ENCODE measurements around the gene SMC1A.
"Not testable (repeated sequence)": the region's sequence is repeated elsewhere in the genome, so short reads cannot be mapped to it uniquely, and the experiment has no call there.

The SMC1A gene

DNA sequence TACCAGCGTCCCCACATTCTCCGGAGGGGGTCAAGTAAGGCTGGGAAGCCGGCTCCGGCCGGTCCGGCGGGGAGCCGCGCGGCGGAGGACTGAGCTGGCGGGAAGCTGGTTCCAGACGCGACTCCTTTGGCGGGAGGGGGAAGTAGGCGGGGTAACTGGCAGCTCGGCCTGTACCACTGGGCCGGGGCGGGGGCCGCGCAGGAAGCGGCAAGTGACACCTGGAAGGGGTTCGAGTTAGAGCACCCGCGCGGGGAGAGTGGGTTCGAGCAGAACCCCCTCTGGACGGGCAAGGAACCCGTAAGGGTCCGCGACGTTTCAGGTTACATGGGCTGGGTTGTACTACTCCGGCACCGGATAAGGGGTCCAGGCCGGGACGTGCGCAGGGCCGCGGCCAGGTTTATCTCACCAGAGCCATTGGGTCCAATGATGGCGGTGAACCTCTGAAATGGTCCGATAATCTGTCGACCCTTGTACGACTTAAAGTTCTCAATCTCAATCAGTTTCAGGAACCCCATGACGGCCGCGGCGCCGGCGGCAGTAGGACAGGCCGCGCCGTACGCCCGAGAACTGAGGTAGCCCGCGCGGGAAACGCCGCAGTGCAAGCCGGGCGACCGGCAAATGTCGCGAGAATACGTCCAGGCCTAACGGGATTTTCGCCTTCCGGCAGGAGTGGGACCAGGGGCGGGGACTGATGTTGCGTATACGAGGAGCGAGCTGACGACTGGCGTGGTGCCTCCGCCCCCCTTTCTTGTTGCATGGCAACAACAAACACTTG, at the start of gene SMC1A:
Gene SMC1A, minus strand, starts transcription at position 569 of the 775 bp plus-strand sequence. Its CDS starts 54 bp downstream, at position 515.
- Mint-ChIP-seq H3K36me3 (ENCODE audit: low read depth) (peaks cover 25% of the 10 kb centered on the region), H3K4me1 (ENCODE audit: low read depth) (peaks cover 28% of the 10 kb centered on the region), H3K9me3 (no peaks in the 10 kb centered on the region), H3K27me3 (no peaks in the 10 kb centered on the region), H3K4me3 (peak within 1 kb of the TSS; percentile 93), H3K27ac (peak within 1 kb of the TSS; percentile 93)

DNA sequence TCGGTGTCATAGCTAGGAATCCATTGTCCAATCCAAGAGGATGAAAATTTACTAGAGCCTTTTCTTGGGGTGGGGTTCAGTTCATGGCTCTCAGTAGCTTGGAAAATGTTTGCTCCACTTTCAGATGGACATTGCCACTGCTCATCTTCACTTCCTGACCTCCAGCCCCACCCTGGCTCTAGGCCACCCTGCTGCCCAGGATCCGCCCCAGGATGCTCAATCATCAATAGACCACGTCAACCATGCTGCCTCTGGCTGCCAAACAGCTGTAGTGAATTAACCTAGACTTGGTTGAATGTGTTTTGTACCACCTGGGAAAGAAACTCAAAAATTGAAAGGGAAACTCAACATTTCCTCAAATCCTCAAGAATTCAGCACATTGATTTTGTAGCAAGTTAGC, 48.9 kb upstream of the SMC1A start:
- Mint-ChIP-seq H3K4me3 (no peak overlapping the region), H3K4me1 (ENCODE audit: low read depth) (no peaks in the 10 kb centered on the region), H3K36me3 (ENCODE audit: low read depth) (no peaks in the 10 kb centered on the region), H3K27ac (no peak overlapping the region), H3K27me3 (peaks cover 11% of the 10 kb centered on the region), H3K9me3 (no peaks in the 10 kb centered on the region)

DNA sequence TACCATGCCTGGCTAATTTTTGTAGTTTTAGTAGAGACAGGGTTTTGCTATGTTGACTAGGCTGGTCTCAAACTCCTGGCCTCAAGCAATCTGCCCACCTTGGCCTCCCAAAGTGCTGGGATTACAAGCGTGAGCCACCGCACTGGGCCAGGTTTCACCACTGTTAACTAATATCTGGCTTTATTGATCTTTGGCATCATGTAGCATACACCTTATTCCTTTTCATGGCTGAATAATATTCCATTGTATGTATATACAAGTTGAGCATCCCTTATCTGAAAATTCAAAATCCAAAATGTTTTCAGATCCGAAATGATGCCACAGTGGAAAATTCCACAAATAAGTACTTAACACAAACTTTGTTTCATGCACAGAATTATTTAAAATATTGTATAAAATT, 46.2 kb upstream of the SMC1A start:
- not testable (repeated sequence) for H3K27ac Mint-ChIP-seq; H3K36me3 Mint-ChIP-seq (ENCODE audit: low read depth); H3K4me3 Mint-ChIP-seq; H3K4me1 Mint-ChIP-seq (ENCODE audit: low read depth); H3K9me3 Mint-ChIP-seq
- peaks cover 11% of the 10 kb centered on the region for H3K27me3 Mint-ChIP-seq

DNA sequence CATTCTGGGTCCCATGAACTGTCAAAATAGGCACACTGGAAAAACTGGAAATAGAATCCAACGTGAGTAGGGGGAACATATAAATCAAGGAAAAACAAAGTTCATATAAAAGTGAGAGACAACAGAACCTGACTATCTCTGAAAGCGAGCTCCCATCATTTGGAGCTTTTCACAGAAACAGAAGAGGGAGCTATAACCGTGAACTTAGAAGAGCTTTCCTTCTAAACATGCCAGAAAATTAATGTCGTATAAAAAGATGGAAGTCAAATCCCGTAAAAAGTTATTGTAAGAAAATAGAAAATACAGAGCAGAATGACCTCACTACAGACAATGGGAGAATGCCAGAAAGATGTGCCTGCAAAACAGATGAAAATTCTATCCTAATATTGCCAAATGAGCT, 35.6 kb upstream of the SMC1A start:
- H3K4me1 Mint-ChIP-seq (ENCODE audit: low read depth) = no peaks in the 10 kb centered on the region
- no peak overlapping the region for H3K27ac Mint-ChIP-seq
- H3K27me3 Mint-ChIP-seq = peaks cover 12% of the 10 kb centered on the region
- H3K4me3 Mint-ChIP-seq = no peak overlapping the region
- H3K36me3 Mint-ChIP-seq (ENCODE audit: low read depth) = no peaks in the 10 kb centered on the region
- H3K9me3 Mint-ChIP-seq = no peaks in the 10 kb centered on the region

DNA sequence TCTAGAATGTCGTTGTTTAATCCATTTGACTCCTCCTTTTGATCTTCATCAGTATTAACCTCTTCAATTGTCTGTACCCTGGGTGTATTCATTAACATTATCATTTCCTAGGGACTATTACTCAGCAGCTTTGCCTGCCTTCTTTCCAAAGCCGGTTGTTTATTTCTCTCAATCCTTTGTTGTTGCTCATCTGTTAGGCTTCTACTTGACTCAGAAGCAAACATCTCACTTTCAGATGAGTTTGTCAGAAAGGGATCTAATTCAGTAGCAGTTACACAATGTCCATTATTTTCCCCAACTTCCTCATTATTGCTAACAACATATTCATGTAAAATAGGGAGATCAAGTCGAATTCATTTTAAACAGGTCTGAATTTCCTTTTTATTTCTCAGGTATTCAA, 33.8 kb upstream of the SMC1A start:
- H3K27ac Mint-ChIP-seq = no peak overlapping the region
- no peaks in the 10 kb centered on the region for H3K4me1 Mint-ChIP-seq (ENCODE audit: low read depth)
- no peak overlapping the region for H3K4me3 Mint-ChIP-seq
- H3K9me3 Mint-ChIP-seq = no peaks in the 10 kb centered on the region
- H3K27me3 Mint-ChIP-seq = peaks cover 12% of the 10 kb centered on the region
- H3K36me3 Mint-ChIP-seq (ENCODE audit: low read depth) = no peaks in the 10 kb centered on the region

DNA sequence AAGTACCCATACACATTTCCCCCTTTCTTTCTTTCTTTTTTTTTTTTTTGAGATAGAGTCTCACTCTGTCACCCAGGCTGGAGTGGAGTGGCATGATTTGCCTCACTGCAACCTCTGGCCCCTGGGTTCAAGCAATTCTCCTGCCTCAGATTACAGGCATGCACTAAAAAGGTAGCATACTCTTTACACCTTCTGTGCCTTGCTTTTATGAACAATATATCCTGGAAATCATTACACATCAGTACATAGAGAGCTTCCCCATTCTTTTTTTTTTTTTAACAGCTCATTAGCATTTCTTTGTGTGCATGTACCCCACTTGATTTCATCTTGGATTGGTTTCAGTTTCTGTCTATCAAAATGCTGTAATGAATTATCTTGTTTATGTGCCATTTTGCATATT, 30.4 kb upstream of the SMC1A start:
- Mint-ChIP-seq H3K4me3 (no peak overlapping the region), H3K27me3 (peaks cover 12% of the 10 kb centered on the region), H3K9me3 (no peaks in the 10 kb centered on the region), H3K4me1 (ENCODE audit: low read depth) (no peaks in the 10 kb centered on the region), H3K27ac (no peak overlapping the region), H3K36me3 (ENCODE audit: low read depth) (no peaks in the 10 kb centered on the region)

DNA sequence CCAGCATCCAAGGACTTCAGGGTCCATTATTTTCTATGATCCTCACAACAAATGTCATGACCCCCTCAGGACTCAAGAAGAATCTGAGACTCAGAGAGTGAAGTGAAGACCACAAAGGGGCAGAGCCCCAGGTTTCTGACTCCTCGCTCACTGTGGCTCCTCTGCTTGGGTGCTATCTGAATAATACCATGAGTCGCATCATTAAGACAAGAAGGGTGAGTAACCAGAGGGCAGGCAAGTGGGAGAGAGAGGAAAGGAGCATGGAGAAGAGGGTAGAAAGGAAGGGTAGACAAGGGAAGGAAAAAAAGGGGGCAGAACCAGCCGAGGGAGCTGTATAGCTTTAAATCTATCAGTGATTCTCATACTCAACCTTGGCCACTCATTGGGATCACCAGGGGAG, 27.2 kb upstream of the SMC1A start:
- Mint-ChIP-seq H3K4me3 (no peak overlapping the region), H3K9me3 (no peaks in the 10 kb centered on the region), H3K27me3 (no peaks in the 10 kb centered on the region), H3K27ac (no peak overlapping the region), H3K36me3 (ENCODE audit: low read depth) (no peaks in the 10 kb centered on the region), H3K4me1 (ENCODE audit: low read depth) (no peaks in the 10 kb centered on the region)

DNA sequence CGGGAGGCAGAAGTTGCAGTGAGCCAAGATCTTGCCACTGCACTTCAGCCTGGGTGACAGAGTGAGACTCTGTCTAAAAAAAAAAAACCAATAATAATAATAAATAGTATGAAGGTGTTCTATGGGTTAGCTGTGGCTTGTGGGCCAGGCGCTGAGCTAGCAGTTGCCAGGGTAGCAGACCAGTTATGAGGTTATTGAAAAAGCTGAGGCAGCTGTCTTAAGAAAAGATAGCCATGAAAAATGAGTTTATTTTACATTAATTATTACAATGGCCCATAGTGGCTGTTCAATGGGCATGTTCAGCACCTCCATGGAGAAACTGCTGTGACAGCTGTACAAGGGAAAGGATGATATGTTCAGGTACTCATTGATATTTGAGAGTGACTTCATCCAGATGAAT, 25.0 kb upstream of the SMC1A start:
- no peaks in the 10 kb centered on the region for H3K9me3 Mint-ChIP-seq
- no peak overlapping the region for H3K4me3 Mint-ChIP-seq
- H3K27ac Mint-ChIP-seq = no peak overlapping the region
- no peaks in the 10 kb centered on the region for H3K4me1 Mint-ChIP-seq (ENCODE audit: low read depth)
- H3K27me3 Mint-ChIP-seq = no peaks in the 10 kb centered on the region
- H3K36me3 Mint-ChIP-seq (ENCODE audit: low read depth) = no peaks in the 10 kb centered on the region

DNA sequence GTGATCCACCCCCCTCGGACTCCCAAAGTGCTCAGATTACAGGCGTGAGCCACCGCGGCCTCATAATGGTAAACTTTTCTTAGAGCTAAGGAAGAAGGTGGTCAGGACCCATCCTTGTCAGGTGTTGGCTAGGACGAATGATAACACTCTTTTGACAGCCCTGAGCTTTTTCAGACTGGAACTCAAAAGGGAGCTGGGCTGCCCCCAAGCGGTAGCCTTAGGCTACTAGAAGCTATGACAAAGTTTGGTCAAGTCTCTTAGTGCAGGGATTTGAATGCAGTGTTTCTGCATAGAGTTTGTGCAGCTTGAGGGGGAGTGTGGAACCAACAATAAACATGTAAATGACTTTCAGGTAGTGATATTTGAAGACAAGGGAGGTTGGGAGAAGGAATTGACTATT, 23.5 kb upstream of the SMC1A start:
- H3K27ac Mint-ChIP-seq = no peak overlapping the region
- no peaks in the 10 kb centered on the region for H3K27me3 Mint-ChIP-seq
- no peaks in the 10 kb centered on the region for H3K9me3 Mint-ChIP-seq
- H3K4me3 Mint-ChIP-seq = no peak overlapping the region
- peaks cover 6% of the 10 kb centered on the region for H3K4me1 Mint-ChIP-seq (ENCODE audit: low read depth)
- no peaks in the 10 kb centered on the region for H3K36me3 Mint-ChIP-seq (ENCODE audit: low read depth)

DNA sequence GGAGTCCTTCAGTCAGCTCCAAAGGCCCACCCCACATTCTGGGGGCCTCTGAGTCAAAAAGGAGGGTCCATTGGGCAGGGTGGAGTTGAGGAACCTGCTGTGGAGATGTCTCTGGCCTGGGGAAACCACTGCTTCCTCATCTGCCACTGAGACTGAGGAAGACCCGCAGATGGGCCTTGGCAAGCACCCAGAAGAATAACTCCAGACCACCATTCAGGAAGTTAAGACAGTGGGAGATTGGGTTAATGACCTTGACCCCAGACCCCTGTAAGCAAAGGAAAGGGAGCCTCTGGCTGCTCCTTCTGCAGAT, 19.8 kb upstream of the SMC1A start:
- Mint-ChIP-seq H3K36me3 (ENCODE audit: low read depth) (no peaks in the 10 kb centered on the region), H3K4me3 (peak overlapping the region; percentile 73), H3K27me3 (peaks cover 10% of the 10 kb centered on the region), H3K4me1 (ENCODE audit: low read depth) (peaks cover 30% of the 10 kb centered on the region), H3K27ac (no peak overlapping the region), H3K9me3 (no peaks in the 10 kb centered on the region)

DNA sequence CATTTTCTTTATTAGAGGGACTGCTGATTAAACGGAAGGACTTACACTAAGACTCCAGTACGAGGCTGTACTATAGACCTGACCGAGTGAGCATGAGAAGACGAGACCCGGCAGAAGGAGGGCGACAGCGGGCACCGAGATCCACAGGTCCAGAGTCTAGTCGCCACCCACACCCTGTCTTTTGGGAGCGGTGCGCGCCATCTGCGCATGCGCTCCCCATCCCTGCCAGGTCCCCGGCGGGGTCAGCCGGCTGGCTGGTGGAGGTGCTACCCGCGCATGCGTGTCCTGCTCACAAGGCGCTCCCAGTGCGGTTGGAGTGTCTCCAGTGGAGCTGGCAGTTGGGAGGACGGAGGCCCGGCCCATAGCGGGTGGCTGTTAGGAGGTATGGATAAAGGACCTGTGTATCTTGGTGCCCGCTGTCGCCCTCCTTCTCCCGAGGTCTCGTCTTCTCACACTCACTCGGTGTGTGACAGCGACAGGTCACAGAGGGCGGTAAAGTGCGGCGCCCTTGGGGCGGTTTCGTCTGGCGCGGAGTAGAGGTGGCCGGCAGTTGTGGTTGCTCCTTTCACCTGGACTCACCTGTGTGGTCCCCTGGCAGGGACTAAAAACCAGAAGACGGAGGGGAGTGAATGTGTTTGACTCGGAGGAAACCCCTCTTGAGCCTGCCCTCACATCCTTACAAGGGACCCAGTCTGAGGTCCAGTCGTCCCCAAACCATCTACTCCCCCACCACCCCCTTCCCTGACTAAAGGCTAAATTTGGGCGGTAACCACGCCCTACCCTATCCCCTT, 19.3 kb upstream of the SMC1A start:
- Mint-ChIP-seq H3K27ac (no peak overlapping the region), H3K9me3 (no peaks in the 10 kb centered on the region), H3K4me1 (ENCODE audit: low read depth) (peaks cover 30% of the 10 kb centered on the region), H3K4me3 (peak overlapping the region; percentile 73), H3K27me3 (peaks cover 10% of the 10 kb centered on the region), H3K36me3 (ENCODE audit: low read depth) (no peaks in the 10 kb centered on the region)

DNA sequence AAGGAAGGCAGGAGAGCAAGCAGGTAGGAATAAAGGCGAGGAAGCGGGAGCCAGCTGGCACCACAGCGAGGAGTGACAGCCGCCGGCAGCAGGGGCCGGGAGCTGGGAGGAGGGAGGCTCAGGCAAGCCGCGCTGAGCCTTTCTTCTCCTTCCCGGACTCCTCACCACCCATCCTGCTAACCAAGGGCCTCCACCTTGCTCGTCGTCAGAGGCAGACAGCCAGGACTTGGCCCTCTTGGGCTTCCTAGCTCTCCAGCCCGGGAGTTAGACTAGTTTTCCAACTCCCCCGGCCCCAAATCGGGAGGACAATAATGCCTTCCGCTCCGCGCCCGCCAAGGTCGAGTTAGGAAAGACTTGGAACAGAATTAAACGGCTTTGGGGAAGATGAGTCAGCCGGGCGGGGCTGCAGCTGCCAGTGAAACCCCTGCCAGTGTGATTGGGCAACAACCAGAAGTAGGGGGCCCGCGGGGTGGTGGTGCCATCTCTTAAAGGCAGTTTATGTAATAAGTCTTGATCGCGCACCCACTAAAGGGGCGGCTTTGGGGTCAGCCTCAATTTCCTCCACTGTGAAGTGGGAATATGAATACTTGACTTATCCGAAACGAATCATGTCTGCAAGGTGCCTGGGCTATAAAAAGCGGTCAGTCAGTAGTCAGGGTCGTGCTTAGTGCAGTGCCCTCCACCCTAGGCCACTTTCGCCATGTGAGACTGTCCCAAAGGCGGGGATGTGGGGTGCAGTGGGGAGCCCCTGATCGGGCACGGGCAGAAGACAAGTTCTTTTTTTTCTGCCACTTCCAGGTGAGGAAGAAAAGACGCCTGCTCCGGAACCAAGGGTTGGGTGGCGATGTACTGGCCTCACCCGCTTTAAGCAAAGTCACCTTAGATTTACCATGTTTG, 18.4 kb upstream of the SMC1A start:
- Mint-ChIP-seq H3K27me3 (peaks cover 10% of the 10 kb centered on the region), H3K9me3 (no peaks in the 10 kb centered on the region), H3K4me3 (peak overlapping the region; percentile 73), H3K36me3 (ENCODE audit: low read depth) (no peaks in the 10 kb centered on the region), H3K27ac (peak overlapping the region; percentile 79), H3K4me1 (ENCODE audit: low read depth) (peaks cover 30% of the 10 kb centered on the region)

DNA sequence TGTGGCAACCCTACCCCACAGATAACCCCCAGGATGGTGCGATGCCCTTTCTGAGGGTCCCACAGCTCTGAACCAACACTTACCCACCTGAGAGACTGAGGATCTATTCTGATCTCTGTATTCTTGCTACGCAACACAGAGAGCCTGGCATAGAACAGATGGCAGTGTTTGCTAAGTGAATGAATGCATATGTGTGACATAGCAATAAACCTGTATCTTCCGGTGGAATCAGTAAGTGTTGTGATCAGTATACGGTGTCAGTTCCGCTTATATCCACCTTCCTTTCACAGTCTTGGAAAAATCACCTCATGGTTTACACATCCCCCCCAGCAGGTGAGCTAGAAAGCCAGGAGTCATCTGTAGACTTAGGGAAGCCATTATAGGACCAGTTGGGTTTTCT, 17.6 kb upstream of the SMC1A start:
- H3K27ac Mint-ChIP-seq = peak overlapping the region; percentile 79
- H3K4me3 Mint-ChIP-seq = peak overlapping the region; percentile 55
- no peaks in the 10 kb centered on the region for H3K9me3 Mint-ChIP-seq
- H3K36me3 Mint-ChIP-seq (ENCODE audit: low read depth) = no peaks in the 10 kb centered on the region
- H3K27me3 Mint-ChIP-seq = peaks cover 10% of the 10 kb centered on the region
- peaks cover 35% of the 10 kb centered on the region for H3K4me1 Mint-ChIP-seq (ENCODE audit: low read depth)

DNA sequence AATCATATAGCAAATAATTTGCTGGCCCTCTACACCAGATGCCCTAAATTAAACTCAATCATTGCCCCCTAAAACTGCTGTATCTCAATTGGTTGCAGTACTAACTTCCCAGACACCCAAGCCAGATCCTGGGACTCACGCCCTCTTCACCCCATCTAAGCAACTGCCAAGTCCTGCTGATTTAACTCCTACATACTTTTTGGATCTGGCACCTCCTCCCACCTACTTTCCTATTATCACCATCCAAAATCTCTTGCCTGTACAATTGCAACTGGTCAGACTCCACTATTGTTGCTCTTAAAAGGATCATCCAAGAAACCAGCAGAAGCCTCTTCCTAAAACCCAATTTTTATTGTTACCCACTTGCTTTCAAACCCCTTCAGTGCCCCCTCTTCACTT, 16.4 kb upstream of the SMC1A start:
- H3K36me3 Mint-ChIP-seq (ENCODE audit: low read depth) = no peaks in the 10 kb centered on the region

More for the DNA sequence above, 16.4 kb upstream of the SMC1A start:
- Mint-ChIP-seq H3K4me3 (no peak overlapping the region), H3K27me3 (peaks cover 10% of the 10 kb centered on the region), H3K9me3 (no peaks in the 10 kb centered on the region), H3K27ac (no peak overlapping the region), H3K4me1 (ENCODE audit: low read depth) (peaks cover 43% of the 10 kb centered on the region)

Data from stimulated activated naive CD8-positive, alpha-beta T cell treated with anti-CD3 and anti-CD28 coated beads, Interleukin-15, Interleukin-2, amounts not matched to agents 100 ng/mL and 50 ng/mL, for 24 hours (primary cell).